Measurements from ENCODE around the gene GADD45A.

The GADD45A gene

GRCh38 chr1:67686267-67687197, 1.5 kb downstream of the GADD45A start (continued):
- peak; percentile 98 for TF ChIP-seq HIC1 (tag by site-specific recombination; IDR thresholded peaks at IDR 0.05)
- TF ChIP-seq ZNF473 (tag by site-specific recombination; IDR thresholded peaks at IDR 0.05): no peak
- TF ChIP-seq PBX3 (CRISPR knock-in tag; IDR thresholded peaks at IDR 0.05): peak; percentile 63; the same call in 1 of the 2 replicates
- TF ChIP-seq HOXD13 (CRISPR knock-in tag; IDR thresholded peaks at IDR 0.05; ENCODE audit: borderline replicate concordance): peak; percentile 11; the same call in 1 of the 2 replicates
- TF ChIP-seq IKZF3 (tag by site-specific recombination; IDR thresholded peaks at IDR 0.05): peak; percentile 98
- peak; percentile 52 for TF ChIP-seq SP3 (tag by site-specific recombination; IDR thresholded peaks at IDR 0.05)
- peak; percentile 89 for TF ChIP-seq ZBTB48 (tag by site-specific recombination; IDR thresholded peaks at IDR 0.05)
- TF ChIP-seq ZNF19 (tag by site-specific recombination; IDR thresholded peaks at IDR 0.05; ENCODE audit: low read depth): no peak
- TF ChIP-seq ZNF670 (tag by site-specific recombination; IDR thresholded peaks at IDR 0.05; ENCODE audit: low read depth): no peak
- peak; percentile 99 for TF ChIP-seq ZEB2 (tag by site-specific recombination; IDR thresholded peaks at IDR 0.05)
- peak; percentile 94 for TF ChIP-seq ZNF2 (tag by site-specific recombination; IDR thresholded peaks at IDR 0.05)
- TF ChIP-seq PRDM4 (tag by site-specific recombination; IDR thresholded peaks at IDR 0.05): peak; percentile 85
- peak; percentile 97 for TF ChIP-seq BCL11A (tag by site-specific recombination; IDR thresholded peaks at IDR 0.05; ENCODE audit: low read depth)
- no peak; the same call in 1 of the 2 replicates for TF ChIP-seq YY1 (tag by site-specific recombination; IDR thresholded peaks at IDR 0.05)
- TF ChIP-seq ZNF580 (tag by site-specific recombination; IDR thresholded peaks at IDR 0.05): peak; percentile 58
- peak; percentile 84; the same call in 1 of the 2 replicates for TF ChIP-seq ZNF561 (tag by site-specific recombination; IDR thresholded peaks at IDR 0.05; ENCODE audit: borderline replicate concordance)
- TF ChIP-seq ZFP69B (tag by site-specific recombination; IDR thresholded peaks at IDR 0.05): peak; percentile 65
- peak; percentile 100 for TF ChIP-seq ZNF394 (tag by site-specific recombination; IDR thresholded peaks at IDR 0.05; ENCODE audit: borderline replicate concordance)
- TF ChIP-seq ZNF660 (tag by site-specific recombination; IDR thresholded peaks at IDR 0.05): peak; percentile 95
- TF ChIP-seq ZNF324 (tag by site-specific recombination; IDR thresholded peaks at IDR 0.05): peak; percentile 74
- TF ChIP-seq ZNF18 (tag by site-specific recombination; IDR thresholded peaks at IDR 0.05): peak; percentile 56
- peak; percentile 84 for TF ChIP-seq PRDM10 (tag by site-specific recombination; IDR thresholded peaks at IDR 0.05)
- TF ChIP-seq ZNF624 (tag by site-specific recombination; IDR thresholded peaks at IDR 0.05): no peak
- no peak; the same call in 1 of the 2 replicates for TF ChIP-seq ZNF792 (tag by site-specific recombination; IDR thresholded peaks at IDR 0.05)
- no peak for TF ChIP-seq ZNF664 (tag by site-specific recombination; IDR thresholded peaks at IDR 0.05)
- peak; percentile 43 for TF ChIP-seq PRDM1 (tag by site-specific recombination; IDR thresholded peaks at IDR 0.05)
- TF ChIP-seq ZNF24 (tag by site-specific recombination; IDR thresholded peaks at IDR 0.05): peak; percentile 98
- TF ChIP-seq ZBTB8A (tag by site-specific recombination; IDR thresholded peaks at IDR 0.05): peak; percentile 95
